ENCODE data around the gene DRG2. TPM values are rescaled to one million over a fixed set of nuclear protein-coding genes. Genes with fewer than 3 reads are reported as not detected.

Gene DRG2
- total RNA-seq, 1 experiment from 2014 or later = 47.9 TPM

GRCh38 chr17:18076936-18077335 lies 10.8 kb upstream of the DRG2 start:
- BruUV-seq (replicated peaks) = no TSS peak
- POLR2A ChIA-PET = no interaction called here
- H3K9me3 Mint-ChIP-seq (ENCODE audit: unreplicated experiment) = no peaks in the 10 kb centered on the region

GRCh38 chr17:18079543-18079942 lies 8.2 kb upstream of the DRG2 start:
- no peaks in the 10 kb centered on the region for H3K9me3 Mint-ChIP-seq (ENCODE audit: unreplicated experiment)
- no peak overlapping the region for H3K27ac Mint-ChIP-seq (ENCODE audit: unreplicated experiment)
- DNase-seq = no peak
- ChIA-PET POLR2A (no interaction called here), CTCF (no interaction called here)
- intact Hi-C loops (cut with micrococcal nuclease; ENCODE audit: unreplicated experiment) = loop anchor here (10.0 kb wide), 1 partner anchor 55 kb away; no protein-coding TSS in a partner anchor
- BruUV-seq (replicated peaks) = no TSS peak
- no peaks in the 10 kb centered on the region for H3K27me3 Mint-ChIP-seq (ENCODE audit: insufficient read depth, unreplicated experiment)
- H3K9me3 ChIP-seq = no peaks in the 10 kb centered on the region
- no peaks in the 10 kb centered on the region for H3K36me3 Mint-ChIP-seq (ENCODE audit: insufficient read depth, unreplicated experiment)
- H3K4me1 Mint-ChIP-seq (ENCODE audit: low read depth, unreplicated experiment) = peaks cover 14% of the 10 kb centered on the region
- H3K4me3 Mint-ChIP-seq (ENCODE audit: unreplicated experiment) = no peak overlapping the region
- no peaks in the 10 kb centered on the region for H3K36me3 ChIP-seq (ENCODE audit: control insufficient read depth, insufficient read depth, low read length)
- H3K4me3 ChIP-seq (ENCODE audit: low read depth, low read length) = no peak overlapping the region
- no peaks in the 10 kb centered on the region for H3K27me3 ChIP-seq (replicated peaks; ENCODE audit: control insufficient read depth, insufficient read depth, low read length)
- no peaks in the 10 kb centered on the region; the same call in none of the 2 replicates for H3K4me1 ChIP-seq
- no peak for TF ChIP-seq CTCF (IDR thresholded peaks at IDR 0.05; ENCODE audit: insufficient read depth in 1 of 2, low read depth in 1 of 2, low read length in 1 of 2, severe bottlenecking in 1 of 2, unreplicated experiment in 1 of 2)

More at GRCh38 chr17:18076936-18077335, 10.8 kb upstream of the DRG2 start:
- no peaks in the 10 kb centered on the region for H3K27me3 Mint-ChIP-seq (ENCODE audit: insufficient read depth, unreplicated experiment)
- Histone ChIP-seq H3K36me3 (ENCODE audit: control insufficient read depth, insufficient read depth, low read length) (no peaks in the 10 kb centered on the region), H3K27me3 (replicated peaks; ENCODE audit: control insufficient read depth, insufficient read depth, low read length) (no peaks in the 10 kb centered on the region), H3K9me3 (no peaks in the 10 kb centered on the region), H3K4me3 (ENCODE audit: low read depth, low read length) (no peak overlapping the region), H3K4me1 (no peaks in the 10 kb centered on the region; the same call in none of the 2 replicates)
- no peak for DNase-seq
- CTCF ChIA-PET = no interaction called here
- H3K4me3 Mint-ChIP-seq (ENCODE audit: unreplicated experiment) = no peak overlapping the region
- H3K27ac Mint-ChIP-seq (ENCODE audit: unreplicated experiment) = no peak overlapping the region
- peaks cover 8% of the 10 kb centered on the region for H3K4me1 Mint-ChIP-seq (ENCODE audit: low read depth, unreplicated experiment)
- intact Hi-C loops (cut with micrococcal nuclease; ENCODE audit: unreplicated experiment) = loop anchor here (10.0 kb wide), 1 partner anchor 58 kb away; no protein-coding TSS in a partner anchor
- no peaks in the 10 kb centered on the region for H3K36me3 Mint-ChIP-seq (ENCODE audit: insufficient read depth, unreplicated experiment)
- TF ChIP-seq CTCF (IDR thresholded peaks at IDR 0.05; ENCODE audit: insufficient read depth in 1 of 2, low read depth in 1 of 2, low read length in 1 of 2, severe bottlenecking in 1 of 2, unreplicated experiment in 1 of 2) = no peak

- no peaks in the 10 kb centered on the region for H3K9me3 Mint-ChIP-seq (ENCODE audit: unreplicated experiment)
- peaks cover 11% of the 10 kb centered on the region for H3K36me3 Mint-ChIP-seq (ENCODE audit: insufficient read depth, unreplicated experiment)
- CTCF ChIA-PET = interaction anchor here (0.6 to 0.7 kb wide), 2 partner anchors 299 to 1043 kb away, joined by 3 to 4 read pairs; no protein-coding TSS in a partner anchor
- peaks cover 21% of the 10 kb centered on the region for H3K4me1 Mint-ChIP-seq (ENCODE audit: low read depth, unreplicated experiment)
- H3K27me3 Mint-ChIP-seq (ENCODE audit: insufficient read depth, unreplicated experiment) = no peaks in the 10 kb centered on the region
- no peak overlapping the region for H3K27ac Mint-ChIP-seq (ENCODE audit: unreplicated experiment)
- TF ChIP-seq CTCF (IDR thresholded peaks at IDR 0.05; ENCODE audit: insufficient read depth in 1 of 2, low read depth in 1 of 2, low read length in 1 of 2, severe bottlenecking in 1 of 2, unreplicated experiment in 1 of 2) = no peak
- H3K4me1 ChIP-seq = peaks cover 9% of the 10 kb centered on the region
- intact Hi-C loops (cut with micrococcal nuclease; ENCODE audit: unreplicated experiment) = no loop called here
- no TSS peak for BruUV-seq (replicated peaks)
- H3K36me3 ChIP-seq (ENCODE audit: control insufficient read depth, insufficient read depth, low read length) = no peaks in the 10 kb centered on the region
- DNase-seq = no peak
- no peak overlapping the region for H3K4me3 Mint-ChIP-seq (ENCODE audit: unreplicated experiment)
- no peak overlapping the region for H3K4me3 ChIP-seq (ENCODE audit: low read depth, low read length)
- no peaks in the 10 kb centered on the region for H3K27me3 ChIP-seq (replicated peaks; ENCODE audit: control insufficient read depth, insufficient read depth, low read length)
- POLR2A ChIA-PET = interaction anchor here (0.6 kb wide), 1 partner anchor 140 kb away, joined by 4 read pairs; no protein-coding TSS in a partner anchor
- no peaks in the 10 kb centered on the region for H3K9me3 ChIP-seq
Measured at GRCh38 chr17:18084256-18084655, 3.5 kb upstream of the DRG2 start.

All from Caco-2 (cell line).